Measurements from ENCODE around the gene MYO1A.

- no peak for TF ChIP-seq CTCF (IDR thresholded peaks at IDR 0.05; ENCODE audit: low read depth, low read length, missing input control)
- TF ChIP-seq TAF1 (conservative IDR thresholded peaks at IDR 0.05): no peak
- peak; percentile 90 for TF ChIP-seq REST (IDR thresholded peaks at IDR 0.05)
- peak in 1 of 2 donors; percentile 57 for TF ChIP-seq GABPA (IDR thresholded peaks at IDR 0.05 in 1 of 2, conservative IDR thresholded peaks at IDR 0.05 in 1 of 2)
- peak; percentile 52 for TF ChIP-seq ATF3 (IDR thresholded peaks at IDR 0.05)
- peak; percentile 74 for TF ChIP-seq MAX (IDR thresholded peaks at IDR 0.05)
- peak; percentile 81 for TF ChIP-seq FOXA1 (IDR thresholded peaks at IDR 0.05)
- peak; percentile 30 to 85 for TF ChIP-seq JUND (IDR thresholded peaks at IDR 0.05)
- TF ChIP-seq NR2F2 (IDR thresholded peaks at IDR 0.05): peak; percentile 13
These were observed 38.7 kb upstream of the MYO1A start, which contains the start of gene NAB2 for GRCh38 chr12:57088354-57089270.
